ENCODE measurements around the gene FIBP. TPM values are rescaled to one million over a fixed set of nuclear protein-coding genes. Genes with fewer than 3 reads are reported as not detected.

Gene FIBP
- total and polyA plus RNA-seq, 5 donors from 2014 or later, result 29.8 to 81.7 (median 72.1) TPM

- no peaks in the 10 kb centered on the region for H3K9me3 Mint-ChIP-seq
- H3K4me3 ChIP-seq (ENCODE audit: low read depth, low read length), result peak overlapping the region; percentile 65
- H3K27me3 Mint-ChIP-seq, result peaks cover 7% of the 10 kb centered on the region
- peaks cover 44% of the 10 kb centered on the region for H3K4me1 ChIP-seq (ENCODE audit: control insufficient read depth, insufficient read depth, low read length, poor library complexity, severe bottlenecking)
- peaks cover 39% of the 10 kb centered on the region for H3K36me3 ChIP-seq (ENCODE audit: control insufficient read depth, insufficient read depth, low read length)
- peak overlapping the region; percentile 51 to 99 (median 94) for H3K4me3 Mint-ChIP-seq
- ATAC-seq (ENCODE audit: low read depth in 2 of 2) (no peak), DNase-seq (no peak)
- H3K9me3 ChIP-seq (ENCODE audit: control insufficient read depth in 2 of 2, low read length in 2 of 2), result no peaks in the 10 kb centered on the region
- no peaks in the 10 kb centered on the region for H3K27me3 ChIP-seq (ENCODE audit: control insufficient read depth, insufficient read depth, low read length)
- peak overlapping the region in 2 of 3 donors; percentile 42 to 43 for H3K27ac Mint-ChIP-seq
- H3K27ac ChIP-seq (ENCODE audit: insufficient read depth, low read length, poor library complexity, severe bottlenecking), result no peak overlapping the region
- peaks cover 3 to 34% (median 24%) of the 10 kb centered on the region in 4 donors for H3K4me1 Mint-ChIP-seq
- H3K36me3 Mint-ChIP-seq, result peaks cover 10% of the 10 kb centered on the region
Measured at GRCh38 chr11:65861533-65862183, 26.6 kb downstream of the FIBP start.

GRCh38 chr11:65861165-65861505 is 27.1 kb downstream of the FIBP start:
- Histone ChIP-seq H3K4me3 (ENCODE audit: low read depth, low read length) (peak overlapping the region; percentile 65), H3K4me1 (ENCODE audit: control insufficient read depth, insufficient read depth, low read length, poor library complexity, severe bottlenecking) (peaks cover 49% of the 10 kb centered on the region), H3K9me3 (ENCODE audit: control insufficient read depth in 2 of 2, low read length in 2 of 2) (no peaks in the 10 kb centered on the region), H3K36me3 (ENCODE audit: control insufficient read depth, insufficient read depth, low read length) (peaks cover 40% of the 10 kb centered on the region), H3K27ac (ENCODE audit: insufficient read depth, low read length, poor library complexity, severe bottlenecking) (peak overlapping the region; percentile 95), H3K27me3 (ENCODE audit: control insufficient read depth, insufficient read depth, low read length) (no peaks in the 10 kb centered on the region)
- H3K4me3 Mint-ChIP-seq, result peak overlapping the region; percentile 94 to 99 (median 96)
- no peaks in the 10 kb centered on the region for H3K9me3 Mint-ChIP-seq
- peaks cover 3 to 39% (median 29%) of the 10 kb centered on the region in 4 donors for H3K4me1 Mint-ChIP-seq
- peaks cover 7% of the 10 kb centered on the region for H3K27me3 Mint-ChIP-seq
- no peak for ATAC-seq (ENCODE audit: low read depth in 2 of 2)
- DNase-seq, result no peak
- peaks cover 16% of the 10 kb centered on the region for H3K36me3 Mint-ChIP-seq
- peak overlapping the region in 2 of 3 donors; percentile 96 to 98 for H3K27ac Mint-ChIP-seq

- Histone ChIP-seq H3K4me1 (ENCODE audit: control insufficient read depth, insufficient read depth, low read length, poor library complexity, severe bottlenecking) (peaks cover 55% of the 10 kb centered on the region), H3K9me3 (ENCODE audit: control insufficient read depth in 2 of 2, low read length in 2 of 2) (no peaks in the 10 kb centered on the region), H3K27ac (ENCODE audit: insufficient read depth, low read length, poor library complexity, severe bottlenecking) (peak within 1 kb of the TSS; percentile 95), H3K36me3 (ENCODE audit: control insufficient read depth, insufficient read depth, low read length) (peaks cover 42% of the 10 kb centered on the region), H3K27me3 (ENCODE audit: control insufficient read depth, insufficient read depth, low read length) (no peaks in the 10 kb centered on the region), H3K4me3 (ENCODE audit: low read depth, low read length) (peak within 1 kb of the TSS; percentile 95)
- no peaks in the 10 kb centered on the region for H3K9me3 Mint-ChIP-seq
- peaks cover 19% of the 10 kb centered on the region for H3K36me3 Mint-ChIP-seq
- ATAC-seq (ENCODE audit: low read depth in 2 of 2) (peak; percentile 46 to 47), DNase-seq (peak; percentile 90 to 98 (median 94))
- peaks cover 3 to 45% (median 34%) of the 10 kb centered on the region in 4 donors for H3K4me1 Mint-ChIP-seq
- H3K27ac Mint-ChIP-seq, result peak within 1 kb of the TSS; percentile 96 to 99 (median 98)
- H3K27me3 Mint-ChIP-seq, result peaks cover 7% of the 10 kb centered on the region
- H3K4me3 Mint-ChIP-seq, result peak within 1 kb of the TSS; percentile 94 to 99 (median 96)
Measured at GRCh38 chr11:65860278-65861164, 27.8 kb downstream of the FIBP start, which contains the start of gene MUS81. MUS81 (plus strand) TSS chr11:65860433; CDS start chr11:65860754, 321 bp downstream.

- Mint-ChIP-seq H3K4me1 (peaks cover 3 to 50% (median 35%) of the 10 kb centered on the region in 4 donors), H3K4me3 (peak overlapping the region; percentile 94 to 99 (median 96)), H3K36me3 (peaks cover 17% of the 10 kb centered on the region), H3K27me3 (peaks cover 7% of the 10 kb centered on the region), H3K27ac (peak overlapping the region; percentile 96 to 99 (median 98)), H3K9me3 (no peaks in the 10 kb centered on the region)
- Histone ChIP-seq H3K36me3 (ENCODE audit: control insufficient read depth, insufficient read depth, low read length) (peaks cover 42% of the 10 kb centered on the region), H3K4me3 (ENCODE audit: low read depth, low read length) (peak overlapping the region; percentile 95), H3K9me3 (ENCODE audit: control insufficient read depth in 2 of 2, low read length in 2 of 2) (no peaks in the 10 kb centered on the region), H3K27ac (ENCODE audit: insufficient read depth, low read length, poor library complexity, severe bottlenecking) (peak overlapping the region; percentile 95), H3K4me1 (ENCODE audit: control insufficient read depth, insufficient read depth, low read length, poor library complexity, severe bottlenecking) (peaks cover 62% of the 10 kb centered on the region), H3K27me3 (ENCODE audit: control insufficient read depth, insufficient read depth, low read length) (no peaks in the 10 kb centered on the region)
- ATAC-seq (ENCODE audit: low read depth in 2 of 2), result no peak
- DNase-seq, result no peak
Measured at GRCh38 chr11:65859812-65860277, 28.4 kb downstream of the FIBP start.

GRCh38 chr11:65859095-65859811 is 29.0 kb downstream of the FIBP start:
- Mint-ChIP-seq H3K27ac (peak overlapping the region; percentile 96 to 99 (median 98)), H3K27me3 (peaks cover 7% of the 10 kb centered on the region), H3K36me3 (peaks cover 23% of the 10 kb centered on the region), H3K9me3 (peaks cover 0 to 2% (median 0%) of the 10 kb centered on the region in 7 donors), H3K4me1 (peaks cover 3 to 56% (median 39%) of the 10 kb centered on the region in 4 donors), H3K4me3 (peak overlapping the region; percentile 94 to 99 (median 96))
- Histone ChIP-seq H3K36me3 (ENCODE audit: control insufficient read depth, insufficient read depth, low read length) (peaks cover 42% of the 10 kb centered on the region), H3K27me3 (ENCODE audit: control insufficient read depth, insufficient read depth, low read length) (no peaks in the 10 kb centered on the region), H3K4me3 (ENCODE audit: low read depth, low read length) (peak overlapping the region; percentile 95), H3K9me3 (ENCODE audit: control insufficient read depth in 2 of 2, low read length in 2 of 2) (no peaks in the 10 kb centered on the region), H3K4me1 (ENCODE audit: control insufficient read depth, insufficient read depth, low read length, poor library complexity, severe bottlenecking) (peaks cover 68% of the 10 kb centered on the region), H3K27ac (ENCODE audit: insufficient read depth, low read length, poor library complexity, severe bottlenecking) (peak overlapping the region; percentile 95)
- DNase-seq, result peak; percentile 93 to 100 (median 96)
- peak; percentile 52 to 59 for ATAC-seq (ENCODE audit: low read depth in 2 of 2)

GRCh38 chr11:65858681-65859087 is 29.6 kb downstream of the FIBP start:
- peaks cover 28% of the 10 kb centered on the region for H3K36me3 Mint-ChIP-seq

More at GRCh38 chr11:65858681-65859087, 29.6 kb downstream of the FIBP start:
- peak overlapping the region; percentile 94 to 99 (median 96) for H3K4me3 Mint-ChIP-seq
- peak in 1 of 3 donors; percentile 57 for DNase-seq
- no peak for ATAC-seq (ENCODE audit: low read depth in 2 of 2)
- peak overlapping the region; percentile 86 to 98 (median 96) for H3K27ac Mint-ChIP-seq
- peaks cover 71% of the 10 kb centered on the region for H3K4me1 ChIP-seq (ENCODE audit: control insufficient read depth, insufficient read depth, low read length, poor library complexity, severe bottlenecking)
- peaks cover 3 to 62% (median 42%) of the 10 kb centered on the region in 4 donors for H3K4me1 Mint-ChIP-seq
- peaks cover 7% of the 10 kb centered on the region for H3K27me3 Mint-ChIP-seq
- H3K27me3 ChIP-seq (ENCODE audit: control insufficient read depth, insufficient read depth, low read length), result no peaks in the 10 kb centered on the region
- H3K9me3 ChIP-seq (ENCODE audit: control insufficient read depth in 2 of 2, low read length in 2 of 2), result no peaks in the 10 kb centered on the region
- peak overlapping the region; percentile 95 for H3K27ac ChIP-seq (ENCODE audit: insufficient read depth, low read length, poor library complexity, severe bottlenecking)
- H3K36me3 ChIP-seq (ENCODE audit: control insufficient read depth, insufficient read depth, low read length), result peaks cover 42% of the 10 kb centered on the region
- peak overlapping the region; percentile 95 for H3K4me3 ChIP-seq (ENCODE audit: low read depth, low read length)
- H3K9me3 Mint-ChIP-seq, result peaks cover 0 to 2% (median 0%) of the 10 kb centered on the region in 7 donors

Measured in CD4-positive, CD25-positive, alpha-beta regulatory T cell (primary cell).